BLaER1 treated with 17β-estradiol and CSF1 and Interleukin-3, amounts not matched to agents 10 nM and 100 nM (cell line): ENCODE measurements around the gene TTC39A.

ENCODE experiments used
- H3K27ac ChIP-seq, 11 experiments: shearing (Covaris generic); formaldehyde crosslinking; 2 replicates each; pipeline ENCODE4 v1.8.1; 2022
- H3K27me3 ChIP-seq, 11 experiments: shearing (Covaris generic); formaldehyde crosslinking; 2 replicates each; pipeline ENCODE4 v1.8.1; 2022
- H3K36me3 ChIP-seq, 11 experiments: shearing (Covaris generic); formaldehyde crosslinking; 2 replicates each; pipeline ENCODE4 v1.8.1; 2022
- H3K4me1 ChIP-seq, 10 experiments: shearing (Covaris generic); formaldehyde crosslinking; 2 replicates each; pipeline ENCODE4 v1.8.1; 2022
- H3K4me2 ChIP-seq, 11 experiments: shearing (Covaris generic); formaldehyde crosslinking; 2 replicates each; pipeline ENCODE4 v1.8.1; 2022
- H3K4me3 ChIP-seq, 10 experiments: shearing (Covaris generic); formaldehyde crosslinking; 2 replicates each; pipeline ENCODE4 v1.8.1; 2022
- H3K9ac ChIP-seq, 11 experiments: shearing (Covaris generic); formaldehyde crosslinking; 2 replicates each; pipeline ENCODE4 v1.8.1; 2022
- H3K9me3 ChIP-seq, 11 experiments: shearing (Covaris generic); formaldehyde crosslinking; replicated peaks in 1 of 11; 2 replicates each; pipeline ENCODE4 v1.8.1; 2022
- H4K20me1 ChIP-seq, 11 experiments: shearing (Covaris generic); formaldehyde crosslinking; 2 replicates each; pipeline ENCODE4 v1.8.1; 2022
- Cebpa-rat ChIP-seq, 11 experiments: shearing (Covaris generic); IDR thresholded peaks; 2 replicates each; pipeline ENCODE4 v1.8.1; 2022

TTC39A gene

GRCh38 chr1:51322417-51323101, 7.8 kb downstream of the TTC39A start:
- Histone ChIP-seq H3K9ac (no peak overlapping the region), H3K4me2 (no peak overlapping the region), H4K20me1 (no peaks in the 10 kb centered on the region), H3K36me3 (no peaks in the 10 kb centered on the region), H3K4me1 (peaks cover 0 to 9% (median 3%) of the 10 kb centered on the region in 10 experiments; a peak in 5 of 20 replicates), H3K4me3 (no peak overlapping the region), H3K27ac (no peak overlapping the region), H3K9me3 (no peaks in the 10 kb centered on the region), H3K27me3 (no peaks in the 10 kb centered on the region; a peak in 1 of 22 replicates)
- TF ChIP-seq Cebpa-rat (IDR thresholded peaks at IDR 0.05), result no peak

- Histone ChIP-seq H3K4me2 (no peak overlapping the region), H3K27me3 (no peaks in the 10 kb centered on the region; a peak in 1 of 22 replicates), H3K36me3 (no peaks in the 10 kb centered on the region), H4K20me1 (no peaks in the 10 kb centered on the region), H3K27ac (no peak overlapping the region), H3K9ac (no peak overlapping the region), H3K4me1 (peaks cover 0 to 10% (median 3%) of the 10 kb centered on the region in 10 experiments; a peak in 6 of 20 replicates), H3K4me3 (no peak overlapping the region), H3K9me3 (no peaks in the 10 kb centered on the region)
- TF ChIP-seq Cebpa-rat (IDR thresholded peaks at IDR 0.05), result no peak
Measured at GRCh38 chr1:51321924-51322280, 8.5 kb downstream of the TTC39A start.

- Histone ChIP-seq H3K27me3 (no peaks in the 10 kb centered on the region), H3K36me3 (no peaks in the 10 kb centered on the region), H3K9ac (no peak overlapping the region), H4K20me1 (no peaks in the 10 kb centered on the region), H3K4me3 (no peak overlapping the region), H3K4me2 (no peak overlapping the region), H3K4me1 (peaks cover 0 to 14% (median 3%) of the 10 kb centered on the region in 10 experiments; a peak in 7 of 20 replicates), H3K27ac (no peak overlapping the region), H3K9me3 (no peaks in the 10 kb centered on the region)
- no peak for TF ChIP-seq Cebpa-rat (IDR thresholded peaks at IDR 0.05)
Measured at GRCh38 chr1:51320967-51321923, 9.1 kb downstream of the TTC39A start.

GRCh38 chr1:51317798-51318197, 12.6 kb downstream of the TTC39A start:
- Histone ChIP-seq H4K20me1 (no peaks in the 10 kb centered on the region), H3K27me3 (no peaks in the 10 kb centered on the region), H3K9me3 (no peaks in the 10 kb centered on the region), H3K4me2 (no peak overlapping the region), H3K27ac (no peak overlapping the region), H3K36me3 (no peaks in the 10 kb centered on the region), H3K9ac (no peak overlapping the region), H3K4me1 (peaks cover 7 to 27% (median 18%) of the 10 kb centered on the region in 10 experiments; a peak in 18 of 20 replicates), H3K4me3 (no peak overlapping the region)
- no peak for TF ChIP-seq Cebpa-rat (IDR thresholded peaks at IDR 0.05)

DNA sequence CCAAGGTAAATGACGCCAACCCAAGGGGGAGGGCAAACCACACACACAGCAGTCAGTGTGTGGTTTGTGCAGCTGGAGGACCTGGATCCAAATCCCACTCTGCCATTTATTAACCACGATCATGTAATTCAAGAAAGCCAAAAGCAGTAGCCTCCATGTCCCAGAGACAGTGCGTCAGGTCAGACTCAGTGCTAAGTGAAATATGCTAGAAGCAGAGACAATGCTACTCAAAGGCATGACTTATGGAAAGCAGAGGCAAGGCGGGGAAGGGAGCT, 13.6 kb downstream of the TTC39A start:
- no peak overlapping the region for H3K9ac ChIP-seq
- H3K27me3 ChIP-seq, result no peaks in the 10 kb centered on the region
- no peaks in the 10 kb centered on the region for H3K36me3 ChIP-seq
- no peak overlapping the region for H3K4me2 ChIP-seq
- H4K20me1 ChIP-seq, result no peaks in the 10 kb centered on the region
- TF ChIP-seq Cebpa-rat (IDR thresholded peaks at IDR 0.05), result no peak
- no peaks in the 10 kb centered on the region for H3K9me3 ChIP-seq
- H3K4me1 ChIP-seq, result peaks cover 8 to 37% (median 18%) of the 10 kb centered on the region in 10 experiments; a peak in 18 of 20 replicates
- no peak overlapping the region for H3K27ac ChIP-seq
- H3K4me3 ChIP-seq, result no peak overlapping the region

DNA sequence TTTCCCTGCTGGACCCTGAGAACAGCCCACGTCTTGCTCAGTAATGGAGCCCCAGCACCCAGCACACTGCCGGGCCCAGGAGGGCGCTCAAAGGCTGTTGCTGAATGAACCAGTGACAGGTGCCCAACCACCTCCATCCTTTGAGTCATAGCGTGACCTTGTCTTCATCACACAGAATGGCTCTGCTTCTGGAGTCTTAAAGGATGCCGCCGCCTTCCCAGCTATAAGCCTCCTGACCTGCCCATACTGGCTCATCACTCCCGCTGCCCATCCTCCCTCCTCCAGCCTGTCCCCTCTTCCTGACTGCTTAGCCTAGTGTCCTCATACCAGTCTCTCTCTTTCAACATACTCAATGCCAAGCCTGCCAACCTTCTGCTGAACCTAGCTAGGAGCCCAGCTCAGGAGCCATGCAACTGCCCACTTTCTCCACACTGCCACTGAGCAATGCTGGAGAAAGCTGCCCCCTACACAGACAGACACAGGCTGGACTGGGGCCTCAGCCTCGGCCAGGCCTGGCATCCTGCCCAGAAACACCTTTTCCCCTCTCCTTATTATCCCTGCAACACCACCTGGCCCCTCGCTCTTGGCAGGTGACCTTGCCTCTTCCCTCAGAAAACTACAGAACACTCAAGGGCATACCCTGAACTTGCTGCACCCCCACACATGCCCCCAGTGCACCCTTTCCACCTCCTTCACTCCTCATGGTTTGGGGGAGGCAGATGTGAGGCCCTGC, 14.1 kb downstream of the TTC39A start:
- Histone ChIP-seq H3K27ac (no peak overlapping the region), H3K9ac (no peak overlapping the region), H3K27me3 (no peaks in the 10 kb centered on the region), H3K4me1 (peaks cover 13 to 42% (median 21%) of the 10 kb centered on the region in 10 experiments), H3K4me3 (no peak overlapping the region), H3K36me3 (no peaks in the 10 kb centered on the region), H4K20me1 (no peaks in the 10 kb centered on the region), H3K4me2 (no peak overlapping the region), H3K9me3 (no peaks in the 10 kb centered on the region)
- TF ChIP-seq Cebpa-rat (IDR thresholded peaks at IDR 0.05), result no peak

- H3K9me3 ChIP-seq, result no peaks in the 10 kb centered on the region
- H3K9ac ChIP-seq, result no peak overlapping the region; a peak in 1 of 22 replicates
- no peaks in the 10 kb centered on the region for H3K36me3 ChIP-seq
- peak overlapping the region in 2 of 11 experiments; percentile 56 to 57; a peak in 3 of 22 replicates for H3K27ac ChIP-seq
- no peaks in the 10 kb centered on the region for H3K27me3 ChIP-seq
- H4K20me1 ChIP-seq, result no peaks in the 10 kb centered on the region
- H3K4me2 ChIP-seq, result peak overlapping the region in 5 of 11 experiments; percentile 55 to 79 (median 71); a peak in 10 of 22 replicates
- H3K4me3 ChIP-seq, result no peak overlapping the region
- peaks cover 23 to 53% (median 33%) of the 10 kb centered on the region in 10 experiments for H3K4me1 ChIP-seq
- TF ChIP-seq Cebpa-rat (IDR thresholded peaks at IDR 0.05), result no peak
Measured at GRCh38 chr1:51314974-51315373, 15.4 kb downstream of the TTC39A start.

- peaks cover 23 to 53% (median 33%) of the 10 kb centered on the region in 10 experiments for H3K4me1 ChIP-seq
- H3K36me3 ChIP-seq, result no peaks in the 10 kb centered on the region
- H3K27me3 ChIP-seq, result no peaks in the 10 kb centered on the region
- no peak for TF ChIP-seq Cebpa-rat (IDR thresholded peaks at IDR 0.05)
- H3K27ac ChIP-seq, result peak overlapping the region in 6 of 11 experiments; percentile 42 to 62 (median 52); a peak in 11 of 22 replicates
- H3K4me2 ChIP-seq, result peak overlapping the region in 10 of 11 experiments; percentile 24 to 79 (median 49); a peak in 19 of 22 replicates
- H3K9ac ChIP-seq, result peak overlapping the region in 4 of 11 experiments; percentile 6 to 46 (median 16); a peak in 5 of 22 replicates
- no peak overlapping the region for H3K4me3 ChIP-seq
- no peaks in the 10 kb centered on the region for H4K20me1 ChIP-seq
- no peaks in the 10 kb centered on the region for H3K9me3 ChIP-seq
Measured at GRCh38 chr1:51313961-51314777, 16.2 kb downstream of the TTC39A start.
